GM21515 (cell line): ENCODE data around the gene EFCAB12.
"Not testable (repeated sequence)": the region's sequence is repeated elsewhere in the genome, so short reads cannot be mapped to it uniquely, and the experiment has no call there.

Experiments
- ATAC-seq: cut with Tn5 transposase; IDR thresholded peaks from one replicate; pipeline ENCODE4 v1.9.1; 2021; ENCODE audit not compliant: unreplicated experiment

The EFCAB12 gene

GRCh38 chr3:129399145-129399894 lies 29.1 kb downstream of the EFCAB12 start:
- peak; percentile 75 for ATAC-seq

GRCh38 chr3:129398803-129399144 lies 29.7 kb downstream of the EFCAB12 start:
- no peak for ATAC-seq

DNA sequence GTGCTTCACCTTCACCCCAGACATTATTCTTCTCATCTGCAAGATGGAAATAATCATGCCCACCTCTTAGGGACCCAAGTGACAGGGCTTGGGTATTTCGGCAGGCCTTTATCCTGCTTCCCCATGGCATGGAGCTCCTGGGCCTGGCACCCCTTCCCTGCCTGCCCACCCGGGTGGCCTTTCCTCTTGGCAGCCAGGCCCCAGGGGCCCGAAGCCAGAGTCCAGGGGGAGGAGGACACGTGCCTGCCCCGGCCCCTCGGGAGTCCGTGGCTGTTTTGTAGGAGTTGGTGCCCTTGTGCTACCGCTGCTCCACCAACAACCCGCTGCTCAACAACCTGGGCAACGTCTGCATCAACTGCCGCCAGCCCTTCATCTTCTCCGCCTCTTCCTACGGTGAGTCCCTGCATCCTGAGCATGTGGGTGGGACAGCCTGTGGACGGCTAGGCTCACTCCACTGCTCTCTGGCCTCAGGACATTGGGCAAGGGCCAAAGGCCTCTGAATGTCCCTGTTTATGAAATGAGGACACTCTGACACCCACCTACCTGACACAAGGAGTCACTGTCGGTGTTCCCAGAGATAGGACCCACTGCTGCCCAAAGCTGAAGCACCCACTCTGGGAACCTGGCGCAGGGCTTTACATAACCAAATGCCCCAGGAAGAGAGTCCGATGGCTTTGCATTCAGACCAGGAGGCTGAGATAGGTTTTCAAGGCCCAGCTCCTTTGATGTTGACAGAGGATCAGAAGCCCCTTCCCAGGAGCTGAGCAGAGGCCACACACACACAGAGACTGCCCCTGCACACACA lies 34.5 kb downstream of the EFCAB12 start:
- ATAC-seq = not testable (repeated sequence)

- no peak for ATAC-seq
These were observed 35.2 kb downstream of the EFCAB12 start for GRCh38 chr3:129393271-129393670.

GRCh38 chr3:129392106-129392887 lies 36.1 kb downstream of the EFCAB12 start:
- ATAC-seq = not testable (repeated sequence)

GRCh38 chr3:129391583-129391982 lies 36.9 kb downstream of the EFCAB12 start:
- not testable (repeated sequence) for ATAC-seq

DNA sequence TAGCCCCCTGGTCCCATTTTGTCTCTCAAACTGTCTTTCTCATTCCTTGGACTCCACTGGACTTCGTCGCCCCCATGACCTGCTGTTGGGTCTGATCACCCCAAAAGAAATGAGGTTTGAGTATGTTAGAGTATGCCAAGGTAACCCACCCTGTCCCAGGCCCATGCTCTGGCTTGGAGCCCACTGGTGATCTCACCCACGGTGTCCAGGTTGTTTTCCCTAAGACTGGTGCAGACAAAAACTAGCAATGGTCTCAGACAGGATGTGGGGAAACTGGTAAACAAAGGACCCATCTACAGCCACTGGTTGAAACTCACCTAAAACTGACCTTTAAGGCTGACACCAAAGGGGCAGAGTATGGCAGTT lies 38.9 kb downstream of the EFCAB12 start:
- no peak for ATAC-seq

DNA sequence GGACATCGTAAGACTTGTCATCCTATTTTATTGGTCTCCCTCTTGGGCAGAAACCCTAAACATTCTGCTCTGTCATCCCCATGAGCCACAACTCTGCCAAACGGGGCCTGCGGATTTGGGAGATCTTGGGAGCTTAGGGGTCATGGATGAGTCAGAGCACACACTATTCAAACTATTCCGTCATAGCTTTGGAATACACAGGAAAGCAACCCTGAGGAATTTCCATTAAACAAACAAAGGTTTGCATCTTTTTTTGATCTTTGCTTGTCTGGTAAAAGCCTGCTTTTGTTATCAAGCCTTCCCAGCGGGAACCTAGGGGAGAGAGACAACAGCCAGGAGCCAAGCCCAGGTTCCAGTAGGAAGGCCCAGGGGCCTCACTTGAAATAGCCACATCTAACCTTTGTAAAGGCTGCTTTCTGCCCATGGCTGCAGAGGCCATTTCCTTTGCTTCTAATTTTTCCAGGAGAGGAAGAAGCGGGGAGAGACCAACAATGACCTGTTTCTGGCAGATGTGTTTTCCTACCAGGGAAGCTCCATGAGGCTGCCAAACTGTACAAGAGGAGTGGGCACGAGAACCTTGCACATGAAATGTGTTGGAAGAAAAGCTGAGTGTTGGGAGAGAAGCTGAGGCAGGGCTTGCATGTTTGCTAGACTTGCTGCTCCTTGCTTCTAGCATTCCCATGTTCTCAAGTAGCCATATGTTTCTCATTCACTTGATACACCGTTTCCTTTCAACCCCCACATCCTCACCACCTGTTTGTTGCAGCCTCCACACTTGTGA lies 39.5 kb downstream of the EFCAB12 start:
- not testable (repeated sequence) for ATAC-seq

DNA sequence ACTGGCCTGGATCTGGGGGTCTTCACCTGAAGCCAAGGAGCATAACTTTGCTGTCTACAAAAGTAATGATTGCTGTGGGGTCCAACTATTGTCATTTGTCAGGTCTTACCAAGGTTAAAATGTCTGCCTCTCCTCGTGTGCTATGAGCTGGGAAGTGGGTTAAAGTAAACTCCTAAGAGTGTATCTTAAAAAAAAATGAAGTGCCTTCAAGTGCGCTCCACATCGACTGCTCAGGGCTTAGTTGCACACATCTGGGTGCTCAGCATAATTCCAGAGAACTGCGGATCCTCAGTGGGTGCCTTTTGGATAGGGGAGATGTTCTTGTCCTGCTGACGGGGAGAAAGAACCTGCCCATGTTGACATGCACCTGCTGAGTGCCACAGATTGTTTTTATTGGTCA lies 40.9 kb downstream of the EFCAB12 start:
- no peak for ATAC-seq

- no peak for ATAC-seq
These were observed 41.5 kb downstream of the EFCAB12 start for GRCh38 chr3:129386984-129387383.

GRCh38 chr3:129385507-129385906 lies 42.9 kb downstream of the EFCAB12 start:
- not testable (repeated sequence) for ATAC-seq

DNA sequence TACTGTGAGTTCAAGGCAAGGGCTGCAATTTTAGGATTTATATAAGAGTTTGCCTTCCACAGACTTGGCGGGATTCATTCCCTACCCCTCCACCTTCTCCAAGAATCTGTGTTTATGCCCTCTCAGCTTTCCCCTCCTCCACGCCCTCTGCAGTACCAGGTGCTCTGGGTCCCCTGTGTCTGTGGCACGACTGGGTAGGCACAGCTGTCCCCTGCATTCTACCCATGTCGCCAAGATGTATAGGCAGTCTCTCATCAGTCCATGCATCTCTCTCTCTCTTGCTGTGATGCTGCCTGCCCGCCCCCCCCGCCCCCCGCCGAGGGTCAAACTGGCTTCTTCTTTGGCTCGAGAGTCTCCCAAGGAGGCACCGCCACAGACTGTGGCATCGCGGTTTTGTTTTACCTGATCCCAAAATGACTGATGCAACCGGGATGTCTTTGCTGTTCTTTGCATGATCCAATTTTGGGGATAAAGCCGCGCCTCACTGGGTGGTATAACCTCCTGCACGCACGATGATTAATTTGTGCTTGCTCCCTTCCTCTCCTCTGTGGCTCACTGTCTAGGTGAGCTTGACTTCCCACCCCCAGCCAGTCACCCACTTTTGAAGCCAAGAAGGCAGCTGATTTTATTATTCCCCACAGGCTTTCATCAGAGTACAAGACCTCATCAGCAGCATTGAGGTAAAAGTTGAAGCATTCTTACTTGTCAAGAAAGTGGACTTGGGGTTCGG lies 43.7 kb downstream of the EFCAB12 start:
- no peak for ATAC-seq

- ATAC-seq = not testable (repeated sequence)
These were observed 44.3 kb downstream of the EFCAB12 start for GRCh38 chr3:129384103-129384502.

GRCh38 chr3:129383292-129383860 lies 45.1 kb downstream of the EFCAB12 start:
- ATAC-seq = peak; percentile 83

DNA sequence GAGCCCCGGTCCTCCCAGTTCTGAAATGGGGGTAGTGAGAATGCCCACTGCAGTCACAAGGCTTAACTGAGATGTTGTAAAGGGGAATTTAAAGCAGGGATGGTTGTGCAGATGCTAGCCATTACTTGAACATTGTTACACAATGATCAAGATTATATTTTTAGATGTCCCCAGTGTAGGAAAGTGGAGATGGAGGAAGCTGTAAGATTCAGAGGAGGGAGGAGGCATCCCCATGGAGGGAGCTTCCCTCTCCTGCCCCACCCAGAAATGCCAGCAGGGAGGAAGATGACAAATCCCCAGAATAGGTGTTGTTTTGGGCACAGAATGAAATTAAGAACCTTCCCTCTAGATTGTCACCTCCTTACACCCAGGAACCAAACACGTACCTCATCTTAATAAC lies 46.1 kb downstream of the EFCAB12 start:
- ATAC-seq = no peak

DNA sequence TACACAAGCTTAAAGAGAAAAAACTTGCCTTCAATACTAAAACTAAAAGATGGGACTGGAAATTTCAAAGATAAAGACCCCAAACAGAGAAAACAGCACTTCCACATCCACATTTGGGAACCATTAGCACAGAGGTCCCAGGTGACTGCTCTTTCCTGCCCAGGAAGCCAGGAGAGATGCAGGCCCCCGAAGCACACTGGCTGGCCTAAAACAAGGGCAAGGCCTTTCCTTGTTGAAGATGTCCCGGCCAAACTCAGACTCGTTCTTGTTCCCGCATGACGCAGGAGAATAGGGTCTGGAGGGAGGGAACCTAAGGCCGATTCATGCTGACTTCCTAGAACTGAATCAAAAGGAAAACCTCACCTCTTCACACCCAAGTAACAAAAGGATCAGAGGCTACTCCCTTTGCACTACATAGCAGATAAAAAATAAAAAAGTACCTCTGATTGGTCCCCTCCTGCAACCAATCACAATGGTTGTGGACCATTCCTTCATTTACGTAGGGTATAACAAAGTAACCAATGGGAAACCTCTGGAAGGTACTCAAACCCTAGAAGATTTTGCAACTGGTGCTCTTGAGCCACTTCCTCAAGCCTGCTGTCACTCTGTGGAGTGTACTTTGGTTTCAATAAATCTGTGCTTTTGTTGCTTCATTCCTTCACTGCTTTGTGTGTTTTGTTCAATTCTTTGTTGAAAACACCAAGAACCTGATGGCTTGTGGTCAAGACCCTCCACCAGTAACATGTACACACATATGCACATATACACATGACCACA lies 48.7 kb downstream of the EFCAB12 start:
- no peak for ATAC-seq

DNA sequence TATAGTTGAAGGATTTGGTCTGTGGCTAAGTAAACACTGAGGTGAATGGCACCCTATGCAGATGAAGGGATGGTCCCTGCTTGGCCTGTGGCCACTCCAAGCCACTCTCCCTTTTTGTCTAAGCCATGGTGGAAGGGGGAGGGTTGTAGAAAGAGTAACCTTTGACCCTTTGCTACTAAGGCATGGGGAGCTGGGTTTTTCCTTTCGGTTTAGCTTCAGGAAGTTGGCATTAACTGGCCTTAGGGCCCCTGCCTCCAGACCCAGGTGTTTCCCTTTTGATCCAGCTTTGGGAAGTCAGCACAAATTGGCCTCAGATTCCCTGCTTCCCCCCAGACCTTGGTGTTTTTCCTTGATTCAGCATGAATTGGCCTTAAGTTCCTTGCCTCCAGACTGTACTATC lies 49.5 kb downstream of the EFCAB12 start:
- ATAC-seq = no peak

GRCh38 chr3:129377615-129378014 lies 50.8 kb downstream of the EFCAB12 start:
- ATAC-seq = no peak

GRCh38 chr3:129375099-129375498 lies 53.3 kb downstream of the EFCAB12 start:
- ATAC-seq = no peak
